Stimulated activated CD8-positive, alpha-beta memory T cell treated with anti-CD3 and anti-CD28 coated beads, Interleukin-4, amount 100 ng/mL, for 1 hour (primary cell): ENCODE results near the gene SCN10A.

Experiments used
- DNase-seq, 2 donors: peaks; one replicate each; pipeline ENCODE4 v3.0.0-alpha.2; 2020; ENCODE audit warnings: low read depth in 2 of 2, low spot score in 1 of 2

The SCN10A gene

GRCh38 chr3:38782148-38782547 lies 33.9 kb downstream of the SCN10A start:
- DNase-seq = no peak

DNA sequence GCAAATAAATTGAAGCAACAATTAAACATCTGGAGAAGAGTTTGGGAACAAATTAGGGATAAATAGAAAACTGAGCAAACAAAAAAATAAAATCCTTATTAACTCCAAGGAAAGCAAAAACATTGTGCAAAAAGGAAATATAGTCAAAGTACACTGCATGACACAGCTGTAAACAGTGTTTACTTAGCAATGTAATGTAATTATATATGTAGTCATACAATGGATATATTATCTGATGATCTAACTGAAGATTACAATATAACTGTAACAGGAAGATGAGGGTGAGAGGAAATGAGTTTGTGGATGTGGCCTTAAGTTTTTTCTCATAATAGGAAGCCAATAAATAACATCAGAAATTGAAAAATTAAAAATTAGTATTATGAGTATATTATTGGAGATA lies 42.5 kb downstream of the SCN10A start:
- no peak for DNase-seq

DNA sequence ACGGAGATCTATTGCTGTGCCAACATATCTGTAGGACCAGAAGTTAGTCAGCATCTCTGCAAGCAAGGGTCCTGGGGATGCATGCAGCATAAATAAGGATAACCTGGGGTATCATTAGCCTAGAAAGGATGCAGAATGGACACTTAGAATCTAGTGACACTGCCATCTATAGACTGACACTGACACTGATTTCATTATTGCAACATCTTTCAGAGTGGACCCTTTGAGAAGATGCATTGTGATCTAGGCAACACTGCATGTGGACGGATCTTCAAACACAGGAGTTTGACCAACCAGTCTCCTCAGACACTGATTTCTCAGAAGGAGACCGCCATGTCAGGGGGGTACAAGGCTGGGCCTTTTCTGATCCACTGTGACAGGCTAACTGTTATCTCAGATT lies 52.4 kb downstream of the SCN10A start:
- no peak for DNase-seq

- DNase-seq = no peak
These were observed 57.5 kb downstream of the SCN10A start for GRCh38 chr3:38758557-38758956.

- DNase-seq = no peak
These were observed 58.3 kb downstream of the SCN10A start for GRCh38 chr3:38757721-38758120.

GRCh38 chr3:38756892-38757291 lies 59.1 kb downstream of the SCN10A start:
- no peak for DNase-seq

DNA sequence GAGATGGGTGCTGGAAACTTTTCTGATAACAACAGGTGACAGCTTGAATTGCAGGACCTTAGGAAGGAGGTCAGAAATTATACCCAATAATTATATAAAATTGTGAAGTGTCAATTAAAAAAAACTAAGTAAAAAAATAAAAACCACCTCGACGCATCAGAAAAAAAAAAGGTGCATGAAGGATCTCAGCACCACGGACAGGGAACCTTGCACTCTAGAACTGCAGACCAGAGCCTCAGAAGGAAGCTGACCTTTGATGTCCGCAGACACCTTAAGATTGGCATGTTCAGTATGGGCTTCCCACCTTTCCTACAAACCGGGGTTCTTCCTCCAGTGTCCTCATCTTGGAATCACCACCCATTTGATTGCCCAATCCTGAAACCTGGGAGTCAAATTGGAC lies 60.9 kb downstream of the SCN10A start:
- DNase-seq = no peak

GRCh38 chr3:38746641-38747040 lies 69.4 kb downstream of the SCN10A start:
- DNase-seq = no peak

- no peak for DNase-seq
These were observed 73.0 kb downstream of the SCN10A start for GRCh38 chr3:38743043-38743442.

DNA sequence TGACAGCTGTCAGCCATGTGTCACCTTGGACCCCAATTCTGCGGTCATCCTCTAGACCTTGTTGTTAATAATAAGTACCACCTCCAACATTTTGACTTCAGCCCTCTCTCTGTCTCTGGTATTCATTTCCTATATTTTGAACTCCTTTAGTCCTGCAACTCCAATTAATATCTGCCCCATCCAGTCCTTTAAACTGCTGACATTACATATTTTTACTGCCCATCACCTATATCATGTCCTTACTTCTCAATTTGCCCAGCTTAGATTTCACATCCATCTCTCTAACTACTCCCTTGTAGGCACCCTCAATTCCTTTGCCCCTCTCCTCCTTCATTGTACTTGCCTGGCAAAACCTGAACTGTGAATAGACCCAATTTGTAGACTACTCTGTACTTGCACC lies 73.5 kb downstream of the SCN10A start:
- DNase-seq = no peak

DNA sequence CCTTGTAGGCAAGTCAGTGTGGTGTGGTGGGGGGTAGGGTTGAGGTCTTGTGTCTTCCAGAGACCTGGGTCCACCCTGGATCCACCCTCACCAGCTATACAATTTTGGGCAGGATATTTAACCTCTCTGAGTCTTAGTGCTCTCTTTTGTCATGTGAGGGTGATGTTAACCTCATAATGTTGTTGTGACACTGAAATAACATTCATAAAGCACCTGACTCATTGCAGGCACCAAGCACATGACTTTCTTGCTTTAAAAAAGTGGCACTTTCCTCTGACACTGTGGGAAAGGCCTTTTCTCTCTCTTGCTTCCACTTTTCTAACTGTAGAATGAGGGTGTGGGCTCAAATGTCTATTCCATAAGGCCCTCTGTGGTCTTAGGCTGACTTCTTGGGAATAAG lies 75.5 kb downstream of the SCN10A start:
- DNase-seq = no peak

DNA sequence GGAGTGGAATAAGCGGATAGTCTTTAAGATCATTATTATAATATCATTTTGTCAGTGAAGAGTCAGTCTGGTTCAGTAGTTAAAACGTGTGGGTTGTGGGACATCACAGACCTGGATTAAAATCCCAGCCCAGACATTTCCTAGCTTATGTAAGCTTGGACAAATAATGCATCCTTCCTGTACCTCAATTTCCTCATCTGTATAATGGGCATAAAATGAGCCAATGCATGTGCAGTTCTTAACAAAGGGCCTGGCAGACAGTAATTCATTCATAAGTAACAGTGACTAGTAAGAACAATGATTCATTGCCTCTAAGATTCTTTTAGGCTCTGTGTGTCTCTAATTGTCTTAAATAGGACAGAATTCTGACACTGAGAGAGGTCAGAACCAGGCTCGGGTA lies 76.1 kb downstream of the SCN10A start:
- no peak for DNase-seq

GRCh38 chr3:38739396-38739689 lies 76.7 kb downstream of the SCN10A start:
- no peak for DNase-seq

DNA sequence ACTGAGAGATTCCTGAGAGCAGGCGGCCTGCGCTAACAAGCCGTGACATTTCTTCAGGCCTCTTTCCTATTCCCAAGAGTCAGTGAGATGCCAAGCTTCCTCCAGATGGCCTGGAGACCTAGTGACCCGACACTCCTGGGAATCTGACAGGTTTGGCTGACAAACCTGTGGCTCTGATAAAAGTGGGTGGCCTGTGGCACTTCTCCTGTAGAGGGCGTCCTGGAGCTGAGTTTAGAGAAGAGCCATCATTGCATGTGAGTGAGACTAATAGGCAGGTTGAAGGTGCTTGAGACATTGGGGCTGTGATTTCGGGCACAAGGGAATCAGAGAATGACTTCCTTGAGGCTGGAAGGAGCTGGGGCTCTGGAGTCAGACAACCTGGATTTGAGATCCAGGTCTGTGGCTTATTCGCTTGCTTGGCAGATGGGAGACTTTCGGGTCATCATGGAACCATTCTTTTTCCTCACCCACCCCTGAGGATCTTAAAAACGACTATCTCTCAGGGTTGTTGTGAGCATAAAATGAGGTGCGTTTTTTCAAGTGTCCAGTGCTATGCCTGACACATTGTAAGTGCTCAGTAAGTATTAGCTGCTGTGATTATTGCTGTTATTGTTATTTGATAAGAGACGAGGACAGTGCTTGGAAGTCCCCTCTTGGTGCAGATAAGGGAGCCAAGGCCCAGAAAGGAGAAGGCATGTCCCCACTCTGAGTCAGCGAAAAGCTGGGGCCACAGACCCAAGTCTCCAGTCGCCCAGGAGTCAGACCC lies 77.2 kb downstream of the SCN10A start:
- DNase-seq = no peak

DNA sequence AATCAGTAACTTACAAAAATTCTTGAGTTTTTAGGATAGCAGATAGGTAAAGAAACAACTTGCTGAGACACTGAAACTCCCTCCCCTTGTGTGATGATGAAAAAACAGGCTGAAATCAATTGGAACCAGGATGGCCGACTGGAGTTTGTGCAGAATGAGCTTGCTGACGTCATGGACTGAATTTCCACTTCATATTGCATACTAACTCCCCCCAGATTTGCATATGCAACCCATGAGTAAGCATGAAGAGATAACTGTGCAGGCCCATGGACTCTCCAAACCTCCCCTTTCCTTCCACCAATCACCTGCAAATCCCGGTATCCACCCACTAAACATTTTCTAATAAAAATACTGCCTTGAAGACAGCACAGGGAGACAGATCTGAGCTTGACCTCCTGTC lies 84.5 kb downstream of the SCN10A start:
- DNase-seq = no peak

DNA sequence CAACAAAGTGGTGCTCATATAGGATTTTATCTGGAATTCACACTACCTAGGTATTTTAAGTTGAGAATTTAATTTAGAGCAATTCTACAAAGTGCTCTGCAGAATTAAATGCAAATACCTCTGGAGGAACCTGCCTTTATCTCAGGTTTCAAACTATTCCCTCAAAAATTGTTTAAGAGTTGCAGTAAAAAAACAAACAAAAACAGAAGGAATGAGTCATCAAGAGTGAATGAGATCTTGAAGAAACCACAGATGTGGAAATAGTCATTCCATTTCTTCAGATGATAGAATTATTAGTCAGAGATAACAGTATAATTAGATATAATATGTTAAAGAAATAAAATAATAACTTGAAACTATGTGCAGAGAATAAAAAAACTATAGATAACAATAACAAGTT lies 85.7 kb downstream of the SCN10A start:
- no peak for DNase-seq

DNA sequence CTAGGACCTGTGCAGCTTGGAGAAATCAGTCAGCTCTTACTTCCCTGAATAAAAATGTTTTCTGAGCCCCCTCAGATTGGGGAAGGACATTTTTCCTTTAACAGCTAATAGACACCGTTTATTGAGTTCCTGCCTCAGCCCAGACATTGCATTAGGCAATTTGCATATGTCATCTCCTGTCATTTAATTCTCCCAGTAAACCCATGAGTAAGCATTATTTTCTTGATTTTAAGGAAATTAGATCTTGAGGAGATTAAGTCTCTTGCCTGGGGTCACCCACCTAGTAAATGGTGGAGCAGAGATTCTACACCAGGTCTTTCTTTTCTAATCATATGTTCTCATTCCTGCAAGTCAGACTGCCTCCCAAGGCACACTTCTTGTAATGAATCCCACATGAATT lies 88.0 kb downstream of the SCN10A start:
- DNase-seq = no peak

DNA sequence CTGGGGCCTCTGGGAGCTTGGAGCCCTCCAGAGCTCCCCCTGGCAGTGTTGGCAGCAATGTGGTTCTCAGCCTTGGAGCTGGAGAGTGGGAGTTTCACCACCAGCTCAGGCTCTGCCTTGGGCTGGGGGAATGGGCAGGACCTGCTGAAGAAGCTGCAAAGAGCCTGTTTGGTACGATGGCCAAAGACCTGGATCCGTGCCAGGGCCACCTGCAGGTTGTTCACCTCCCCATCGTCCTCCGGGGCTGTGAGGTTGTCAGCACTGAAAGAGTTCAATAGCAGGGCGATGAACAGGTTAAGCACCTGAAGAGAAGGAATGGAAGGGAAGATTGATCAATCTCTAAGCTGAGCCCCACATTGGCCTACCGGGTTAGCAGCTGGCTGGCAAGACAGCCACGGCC lies 89.3 kb downstream of the SCN10A start:
- no peak for DNase-seq

- no peak for DNase-seq
These were observed 90.1 kb downstream of the SCN10A start for GRCh38 chr3:38725726-38726419.

DNA sequence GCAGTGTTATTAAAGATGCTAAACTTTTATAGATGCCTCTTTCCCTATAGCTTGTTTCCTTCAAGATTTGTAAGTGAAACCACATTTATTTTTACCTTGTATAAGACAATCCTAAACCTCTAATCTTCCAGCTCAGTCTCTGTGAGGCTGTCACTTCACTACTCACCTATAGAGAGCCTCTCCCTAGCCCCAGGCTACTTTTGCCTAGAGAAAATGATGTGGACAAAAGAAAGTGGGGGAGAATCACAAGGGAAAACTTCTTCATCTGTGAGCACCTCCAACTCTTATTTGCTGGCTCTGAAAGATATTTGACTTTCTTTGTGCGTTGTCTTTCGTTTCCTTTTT lies 91.7 kb downstream of the SCN10A start:
- no peak for DNase-seq

GRCh38 chr3:38723569-38724391 lies 92.2 kb downstream of the SCN10A start:
- DNase-seq = no peak

GRCh38 chr3:38722781-38723568 lies 93.0 kb downstream of the SCN10A start:
- DNase-seq = no peak
